ENCODE data around the gene GYPC.

GYPC gene

GRCh38 chr2:126655500-126656430, at the start of gene GYPC:
GYPC (plus strand) TSS chr2:126656158; CDS start chr2:126656264, 106 bp downstream.
- no peaks in the 10 kb centered on the region for H3K27me3 ChIP-seq (ENCODE audit: control insufficient read depth in 2 of 2, insufficient read depth in 2 of 2, low read length in 2 of 2)
- H3K36me3 ChIP-seq (ENCODE audit: control insufficient read depth in 2 of 2, insufficient read depth in 2 of 2, low read length in 2 of 2), result no peaks in the 10 kb centered on the region
- peak within 1 kb of the TSS; percentile 61 to 78 for H3K9ac ChIP-seq (ENCODE audit: low read depth in 1 of 2, low read length in 2 of 2)
- H3K9me3 ChIP-seq (ENCODE audit: control insufficient read depth in 2 of 2, low read length in 2 of 2), result no peaks in the 10 kb centered on the region
- peak within 1 kb of the TSS; percentile 66 to 79 for H3K4me3 ChIP-seq (ENCODE audit: low read length in 2 of 2)
- H3K4me1 ChIP-seq (ENCODE audit: control insufficient read depth in 2 of 2, insufficient read depth in 2 of 2, low read length in 2 of 2), result peaks cover 13 to 14% of the 10 kb centered on the region in 2 donors
- H3K27ac ChIP-seq (ENCODE audit: low read depth in 2 of 2, low read length in 2 of 2), result peak within 1 kb of the TSS; percentile 81 to 91

- Histone ChIP-seq H3K4me3 (ENCODE audit: low read length in 2 of 2) (no peak overlapping the region), H3K9ac (ENCODE audit: low read depth in 1 of 2, low read length in 2 of 2) (no peak overlapping the region), H3K9me3 (ENCODE audit: control insufficient read depth in 2 of 2, low read length in 2 of 2) (no peaks in the 10 kb centered on the region), H3K4me1 (ENCODE audit: control insufficient read depth in 2 of 2, insufficient read depth in 2 of 2, low read length in 2 of 2) (no peaks in the 10 kb centered on the region), H3K27ac (ENCODE audit: low read depth in 2 of 2, low read length in 2 of 2) (no peak overlapping the region), H3K36me3 (ENCODE audit: control insufficient read depth in 2 of 2, insufficient read depth in 2 of 2, low read length in 2 of 2) (no peaks in the 10 kb centered on the region), H3K27me3 (ENCODE audit: control insufficient read depth in 2 of 2, insufficient read depth in 2 of 2, low read length in 2 of 2) (no peaks in the 10 kb centered on the region)
These were observed 41.3 kb upstream of the GYPC start for GRCh38 chr2:126614524-126615227.

DNA sequence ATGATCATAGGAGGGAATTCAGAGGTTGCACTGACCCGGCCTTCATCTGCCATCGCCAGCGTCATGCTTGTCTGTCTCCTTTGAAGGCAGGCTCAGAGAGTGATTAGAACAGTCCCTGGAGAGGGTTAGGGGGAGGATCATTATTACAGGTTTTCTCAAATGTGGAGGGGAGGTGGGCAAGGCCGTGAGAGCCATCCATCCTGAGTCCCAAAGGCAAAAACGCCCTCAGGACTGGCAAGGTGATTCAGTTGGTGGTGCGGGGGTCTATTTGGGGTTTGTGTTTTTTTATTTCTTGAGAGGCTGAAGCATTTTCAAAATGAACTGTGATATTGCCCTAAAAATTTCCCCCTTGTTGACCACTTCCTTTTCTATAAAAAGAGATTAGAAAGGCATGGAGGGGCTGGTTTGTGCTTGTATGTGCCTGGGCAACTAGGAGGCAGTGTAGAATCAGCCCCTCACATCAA, 39.3 kb upstream of the GYPC start:
- no peaks in the 10 kb centered on the region for H3K4me1 ChIP-seq (ENCODE audit: control insufficient read depth in 2 of 2, insufficient read depth in 2 of 2, low read length in 2 of 2)
- no peak overlapping the region for H3K9ac ChIP-seq (ENCODE audit: low read depth in 1 of 2, low read length in 2 of 2)
- no peaks in the 10 kb centered on the region for H3K27me3 ChIP-seq (ENCODE audit: control insufficient read depth in 2 of 2, insufficient read depth in 2 of 2, low read length in 2 of 2)
- H3K27ac ChIP-seq (ENCODE audit: low read depth in 2 of 2, low read length in 2 of 2), result no peak overlapping the region
- H3K4me3 ChIP-seq (ENCODE audit: low read length in 2 of 2), result no peak overlapping the region
- H3K9me3 ChIP-seq (ENCODE audit: control insufficient read depth in 2 of 2, low read length in 2 of 2), result no peaks in the 10 kb centered on the region
- no peaks in the 10 kb centered on the region for H3K36me3 ChIP-seq (ENCODE audit: control insufficient read depth in 2 of 2, insufficient read depth in 2 of 2, low read length in 2 of 2)

GRCh38 chr2:126620302-126620701, 35.7 kb upstream of the GYPC start:
- Histone ChIP-seq H3K27ac (ENCODE audit: low read depth in 2 of 2, low read length in 2 of 2) (no peak overlapping the region), H3K4me3 (ENCODE audit: low read length in 2 of 2) (no peak overlapping the region), H3K27me3 (ENCODE audit: control insufficient read depth in 2 of 2, insufficient read depth in 2 of 2, low read length in 2 of 2) (no peaks in the 10 kb centered on the region), H3K36me3 (ENCODE audit: control insufficient read depth in 2 of 2, insufficient read depth in 2 of 2, low read length in 2 of 2) (no peaks in the 10 kb centered on the region), H3K4me1 (ENCODE audit: control insufficient read depth in 2 of 2, insufficient read depth in 2 of 2, low read length in 2 of 2) (no peaks in the 10 kb centered on the region), H3K9me3 (ENCODE audit: control insufficient read depth in 2 of 2, low read length in 2 of 2) (no peaks in the 10 kb centered on the region), H3K9ac (ENCODE audit: low read depth in 1 of 2, low read length in 2 of 2) (no peak overlapping the region)

- Histone ChIP-seq H3K9me3 (ENCODE audit: control insufficient read depth in 2 of 2, low read length in 2 of 2) (no peaks in the 10 kb centered on the region), H3K27ac (ENCODE audit: low read depth in 2 of 2, low read length in 2 of 2) (no peak overlapping the region), H3K36me3 (ENCODE audit: control insufficient read depth in 2 of 2, insufficient read depth in 2 of 2, low read length in 2 of 2) (no peaks in the 10 kb centered on the region), H3K4me3 (ENCODE audit: low read length in 2 of 2) (no peak overlapping the region), H3K4me1 (ENCODE audit: control insufficient read depth in 2 of 2, insufficient read depth in 2 of 2, low read length in 2 of 2) (no peaks in the 10 kb centered on the region), H3K27me3 (ENCODE audit: control insufficient read depth in 2 of 2, insufficient read depth in 2 of 2, low read length in 2 of 2) (peaks cover 0 to 5% of the 10 kb centered on the region in 2 donors), H3K9ac (ENCODE audit: low read depth in 1 of 2, low read length in 2 of 2) (no peak overlapping the region)
These were observed 33.0 kb upstream of the GYPC start for GRCh38 chr2:126623000-126623399.

DNA sequence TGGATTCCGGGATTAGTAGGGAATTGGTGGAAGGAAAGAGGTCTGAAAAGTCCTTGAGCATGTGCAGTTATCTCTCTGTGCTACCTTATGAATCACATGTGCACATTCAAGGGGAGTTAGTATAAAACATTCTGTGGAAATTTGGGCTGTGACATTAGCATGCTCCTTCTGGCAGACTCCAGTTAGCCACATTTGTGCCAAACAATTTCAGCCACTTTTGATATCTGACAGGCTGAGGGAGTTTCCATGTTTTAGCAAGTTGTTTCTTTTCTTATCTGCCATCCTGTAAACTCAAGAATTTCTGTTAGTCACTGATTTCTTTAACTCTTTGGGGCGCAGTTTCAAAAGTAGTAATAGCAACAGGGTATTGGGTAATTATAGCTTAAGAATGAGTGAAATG, 28.3 kb upstream of the GYPC start:
- H3K9me3 ChIP-seq (ENCODE audit: control insufficient read depth in 2 of 2, low read length in 2 of 2), result no peaks in the 10 kb centered on the region
- no peaks in the 10 kb centered on the region for H3K36me3 ChIP-seq (ENCODE audit: control insufficient read depth in 2 of 2, insufficient read depth in 2 of 2, low read length in 2 of 2)
- H3K9ac ChIP-seq (ENCODE audit: low read depth in 1 of 2, low read length in 2 of 2), result no peak overlapping the region
- H3K27me3 ChIP-seq (ENCODE audit: control insufficient read depth in 2 of 2, insufficient read depth in 2 of 2, low read length in 2 of 2), result peaks cover 0 to 5% of the 10 kb centered on the region in 2 donors
- no peak overlapping the region for H3K4me3 ChIP-seq (ENCODE audit: low read length in 2 of 2)
- H3K4me1 ChIP-seq (ENCODE audit: control insufficient read depth in 2 of 2, insufficient read depth in 2 of 2, low read length in 2 of 2), result no peaks in the 10 kb centered on the region
- no peak overlapping the region for H3K27ac ChIP-seq (ENCODE audit: low read depth in 2 of 2, low read length in 2 of 2)

DNA sequence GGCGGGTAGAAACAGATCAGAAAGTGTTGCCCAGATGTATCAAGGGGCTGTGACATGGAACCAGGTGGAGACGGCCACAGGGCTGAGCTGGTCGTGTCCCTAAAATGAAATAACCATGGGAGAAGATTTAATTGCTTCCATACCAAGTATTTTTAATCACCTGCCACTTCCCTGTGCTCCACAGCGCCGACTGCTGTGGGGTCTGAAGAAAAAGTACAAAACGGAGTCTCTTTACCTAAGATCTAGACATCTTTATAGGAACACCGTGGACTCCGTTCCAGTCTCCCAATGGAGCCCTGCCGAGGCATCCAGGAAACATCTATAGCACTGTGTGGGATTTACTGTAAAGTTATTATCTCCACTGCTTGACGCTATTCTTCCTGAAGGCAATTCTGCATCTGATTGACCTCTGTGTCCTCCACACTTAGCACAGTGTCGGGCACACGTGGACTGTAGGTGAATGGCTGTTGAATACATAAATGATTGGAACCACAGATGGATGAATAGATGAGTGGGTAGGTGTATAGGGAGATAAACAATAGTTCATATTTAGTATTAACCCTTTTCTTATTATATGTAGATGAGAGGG, 21.6 kb upstream of the GYPC start:
- Histone ChIP-seq H3K36me3 (ENCODE audit: control insufficient read depth in 2 of 2, insufficient read depth in 2 of 2, low read length in 2 of 2) (no peaks in the 10 kb centered on the region), H3K27ac (ENCODE audit: low read depth in 2 of 2, low read length in 2 of 2) (no peak overlapping the region), H3K9ac (ENCODE audit: low read depth in 1 of 2, low read length in 2 of 2) (peak overlapping the region in 1 of 2 donors; percentile 10), H3K27me3 (ENCODE audit: control insufficient read depth in 2 of 2, insufficient read depth in 2 of 2, low read length in 2 of 2) (no peaks in the 10 kb centered on the region), H3K4me1 (ENCODE audit: control insufficient read depth in 2 of 2, insufficient read depth in 2 of 2, low read length in 2 of 2) (no peaks in the 10 kb centered on the region), H3K4me3 (ENCODE audit: low read length in 2 of 2) (no peak overlapping the region), H3K9me3 (ENCODE audit: control insufficient read depth in 2 of 2, low read length in 2 of 2) (no peaks in the 10 kb centered on the region)

DNA sequence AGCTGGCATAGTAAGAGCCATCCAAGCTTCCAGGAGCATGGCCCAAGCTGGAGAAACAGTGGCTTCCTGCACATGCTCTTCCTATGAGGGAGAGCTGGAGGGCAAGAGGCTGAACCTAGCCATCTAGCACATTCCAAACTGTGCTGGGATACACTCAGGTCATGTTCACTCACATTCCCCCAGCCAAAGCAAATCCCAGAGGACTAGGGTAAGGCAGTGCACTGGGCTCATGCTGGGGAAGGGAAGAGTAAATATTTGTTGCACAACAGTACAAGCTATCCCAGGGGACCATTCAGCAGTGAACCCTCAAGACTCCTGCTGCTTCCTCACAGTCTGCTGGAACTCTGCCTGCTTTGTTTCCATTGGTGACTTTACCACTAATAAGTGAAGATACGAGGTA, 20.7 kb upstream of the GYPC start:
- Histone ChIP-seq H3K27ac (ENCODE audit: low read depth in 2 of 2, low read length in 2 of 2) (no peak overlapping the region), H3K9me3 (ENCODE audit: control insufficient read depth in 2 of 2, low read length in 2 of 2) (no peaks in the 10 kb centered on the region), H3K27me3 (ENCODE audit: control insufficient read depth in 2 of 2, insufficient read depth in 2 of 2, low read length in 2 of 2) (no peaks in the 10 kb centered on the region), H3K9ac (ENCODE audit: low read depth in 1 of 2, low read length in 2 of 2) (no peak overlapping the region), H3K4me1 (ENCODE audit: control insufficient read depth in 2 of 2, insufficient read depth in 2 of 2, low read length in 2 of 2) (no peaks in the 10 kb centered on the region), H3K36me3 (ENCODE audit: control insufficient read depth in 2 of 2, insufficient read depth in 2 of 2, low read length in 2 of 2) (no peaks in the 10 kb centered on the region), H3K4me3 (ENCODE audit: low read length in 2 of 2) (no peak overlapping the region)

DNA sequence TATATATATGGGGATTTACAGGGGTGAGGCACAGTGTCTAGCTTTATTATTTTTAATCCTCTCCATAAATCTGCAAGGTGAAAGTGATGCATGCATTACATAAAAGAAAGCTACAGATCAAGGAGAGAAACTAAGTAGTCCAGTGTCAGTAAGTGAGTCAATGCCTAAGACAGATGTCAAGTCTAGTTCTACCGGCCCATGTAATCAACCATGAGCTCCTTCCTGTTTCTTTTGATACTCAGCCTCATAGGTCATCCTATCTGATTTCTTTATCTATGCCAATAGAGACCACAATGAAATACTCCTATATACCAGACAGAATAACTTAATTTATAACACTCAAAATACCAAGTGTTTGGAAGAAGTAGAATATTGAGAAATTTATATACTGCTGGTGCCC, 20.2 kb upstream of the GYPC start:
- H3K27ac ChIP-seq (ENCODE audit: low read depth in 2 of 2, low read length in 2 of 2), result no peak overlapping the region
- no peak overlapping the region for H3K9ac ChIP-seq (ENCODE audit: low read depth in 1 of 2, low read length in 2 of 2)
- H3K9me3 ChIP-seq (ENCODE audit: control insufficient read depth in 2 of 2, low read length in 2 of 2), result no peaks in the 10 kb centered on the region
- H3K4me3 ChIP-seq (ENCODE audit: low read length in 2 of 2), result no peak overlapping the region
- no peaks in the 10 kb centered on the region for H3K36me3 ChIP-seq (ENCODE audit: control insufficient read depth in 2 of 2, insufficient read depth in 2 of 2, low read length in 2 of 2)
- H3K4me1 ChIP-seq (ENCODE audit: control insufficient read depth in 2 of 2, insufficient read depth in 2 of 2, low read length in 2 of 2), result no peaks in the 10 kb centered on the region
- no peaks in the 10 kb centered on the region for H3K27me3 ChIP-seq (ENCODE audit: control insufficient read depth in 2 of 2, insufficient read depth in 2 of 2, low read length in 2 of 2)

- Histone ChIP-seq H3K9ac (ENCODE audit: low read depth in 1 of 2, low read length in 2 of 2) (no peak overlapping the region), H3K4me1 (ENCODE audit: control insufficient read depth in 2 of 2, insufficient read depth in 2 of 2, low read length in 2 of 2) (no peaks in the 10 kb centered on the region), H3K27me3 (ENCODE audit: control insufficient read depth in 2 of 2, insufficient read depth in 2 of 2, low read length in 2 of 2) (no peaks in the 10 kb centered on the region), H3K36me3 (ENCODE audit: control insufficient read depth in 2 of 2, insufficient read depth in 2 of 2, low read length in 2 of 2) (no peaks in the 10 kb centered on the region), H3K4me3 (ENCODE audit: low read length in 2 of 2) (no peak overlapping the region), H3K27ac (ENCODE audit: low read depth in 2 of 2, low read length in 2 of 2) (no peak overlapping the region), H3K9me3 (ENCODE audit: control insufficient read depth in 2 of 2, low read length in 2 of 2) (no peaks in the 10 kb centered on the region)
These were observed 18.6 kb upstream of the GYPC start for GRCh38 chr2:126637386-126637785.

Measured in mucosa of rectum (tissue), 2 donors.